ENCODE data around the gene FST. TPM values are rescaled to one million over a fixed set of nuclear protein-coding genes. Genes with fewer than 3 reads are reported as not detected.

The FST gene
- total and polyA plus RNA-seq, 2 of the 13 experiments (the other 11 are each of a cell fraction or from before 2014, with no cell fraction given) = 38.6 to 136 TPM

- in situ Hi-C loops (cut with HindIII; ENCODE audit: extremely low pct_ligation_motif_present, low pct_unique_long_range_greater_than_20kb) = no loop called here
- CTCF ChIA-PET (ENCODE audit: low intra/inter-chr PET ratio, low total read pairs) = no interaction called here
- BruUV-seq (replicated peaks) = no TSS peak
- TF ChIP-seq JARID2 (CRISPR knock-in tag; IDR thresholded peaks at IDR 0.05; ENCODE audit: insufficient replicate concordance) = no peak
- no peak for TF ChIP-seq STAG1 (CRISPR knock-in tag; IDR thresholded peaks at IDR 0.05)
- no peak for TF ChIP-seq GPBP1L1 (CRISPR knock-in tag; IDR thresholded peaks at IDR 0.05)
- TF ChIP-seq ELK4 (CRISPR knock-in tag; IDR thresholded peaks at IDR 0.05; ENCODE audit: borderline replicate concordance) = no peak
- TF ChIP-seq ARID4A (CRISPR knock-in tag; IDR thresholded peaks at IDR 0.05; ENCODE audit: borderline replicate concordance) = 0 out of 2 replicates have a peak, but pooled peaks have one; percentile 19
- no peak for TF ChIP-seq BRCA1 (CRISPR knock-in tag; IDR thresholded peaks at IDR 0.05)
- no peak for TF ChIP-seq ZNF740 (CRISPR knock-in tag; IDR thresholded peaks at IDR 0.05)
- no peak for TF ChIP-seq ZNF558 (CRISPR knock-in tag; IDR thresholded peaks at IDR 0.05; ENCODE audit: borderline replicate concordance)
- no peak for TF ChIP-seq CENPT (CRISPR knock-in tag; IDR thresholded peaks at IDR 0.05; ENCODE audit: low read depth)
- 0 out of 2 replicates have a peak, but pooled peaks have one; percentile 10 for TF ChIP-seq MYPOP (CRISPR knock-in tag; IDR thresholded peaks at IDR 0.05)
- TF ChIP-seq ZNF775 (CRISPR knock-in tag; IDR thresholded peaks at IDR 0.05; ENCODE audit: borderline replicate concordance) = no peak
- TF ChIP-seq ZMYM3 (CRISPR knock-in tag; IDR thresholded peaks at IDR 0.05) = no peak
- TF ChIP-seq FOSL2 (CRISPR knock-in tag; IDR thresholded peaks at IDR 0.05) = no peak
- no peak for TF ChIP-seq ATM (IDR thresholded peaks at IDR 0.05; ENCODE audit: borderline replicate concordance)
- TF ChIP-seq MATR3 (CRISPR knock-in tag; IDR thresholded peaks at IDR 0.05) = no peak
- TF ChIP-seq ZNF672 (CRISPR knock-in tag; IDR thresholded peaks at IDR 0.05) = no peak
Observed at GRCh38 chr5:53479045-53479589, 1.3 kb upstream of the FST start.

More at GRCh38 chr5:53479045-53479589, 1.3 kb upstream of the FST start:
- Histone ChIP-seq H4K20me1 (ENCODE audit: insufficient read depth, low read length) (peaks cover 14% of the 10 kb centered on the region), H3K27me3 (ENCODE audit: control insufficient read depth in 1 of 2, insufficient read depth in 2 of 2, low read length in 2 of 2) (peaks cover 0 to 5% of the 10 kb centered on the region in 2 experiments; a peak in 1 of 5 replicates), H2AFZ (ENCODE audit: low read length) (no peak overlapping the region), H3K4me1 (ENCODE audit: insufficient read depth, low read length) (peaks cover 55% of the 10 kb centered on the region), H3K27ac (ENCODE audit: extremely low read length, insufficient read depth, low read length) (peak overlapping the region; percentile 98), H3K79me2 (ENCODE audit: insufficient read depth, low read length) (peaks cover 36% of the 10 kb centered on the region), H3K4me3 (replicated peaks in 1 of 3; ENCODE audit: insufficient read depth in 1 of 3, low read depth in 2 of 3, low read length in 3 of 3) (peak overlapping the region; percentile 84 to 96 (median 95)), H3K9ac (ENCODE audit: insufficient read depth, low read depth, low read length) (peak overlapping the region; percentile 99), H3K9me3 (ENCODE audit: low read length) (no peaks in the 10 kb centered on the region), H3K4me2 (ENCODE audit: low read depth, low read length) (peak overlapping the region; percentile 83), H3K36me3 (replicated peaks in 1 of 2; ENCODE audit: control insufficient read depth in 1 of 2, insufficient read depth in 2 of 2, low read length in 2 of 2) (peaks cover 8 to 9% of the 10 kb centered on the region in 2 experiments)
- under 1% methylated on average over 15 of the region's 15 CpGs for WGBS (ENCODE audit: low lambda C conversion rate)
- FAIRE-seq (no peak), DNase-seq (ENCODE audit: low spot score) (peak; percentile 37), ATAC-seq (no peak)
- POLR2A ChIA-PET = no interaction called here
- intact Hi-C loops (cut with micrococcal nuclease; ENCODE audit: unreplicated experiment) = loop anchor here (2.0 to 5.0 kb wide), 5 partner anchors 14 to 583 kb away; partner anchors contain the start of gene NDUFS4

Measured in HepG2 (cell line).